Ectodermal cell (in vitro differentiated cells): ENCODE measurements around the gene TMEM114.

Experiments used
- H3K27ac ChIP-seq: 2 replicates; pipeline ENCODE4 v1.7.0; 2013; ENCODE audit warnings: mild to moderate bottlenecking, low read depth, low read length; ENCODE audit not compliant: insufficient read depth, poor library complexity, severe bottlenecking
- H3K27me3 ChIP-seq: 2 replicates; pipeline ENCODE4 v1.7.0; 2013; ENCODE audit warnings: mild to moderate bottlenecking, low read length; ENCODE audit not compliant: insufficient read depth, control insufficient read depth, poor library complexity, severe bottlenecking
- H3K36me3 ChIP-seq: one replicate; pipeline ENCODE4 v1.7.0; 2013; ENCODE audit warnings: low read length; ENCODE audit not compliant: control insufficient read depth, insufficient read depth
- H3K4me1 ChIP-seq: one replicate; pipeline ENCODE4 v1.7.0; 2013; ENCODE audit warnings: low read length; ENCODE audit not compliant: control insufficient read depth, insufficient read depth
- H3K4me3 ChIP-seq: 2 replicates; pipeline ENCODE4 v1.7.0; 2013; ENCODE audit warnings: low read depth, low read length, control low read depth; ENCODE audit not compliant: insufficient read depth
- H3K9me3 ChIP-seq: 2 replicates; pipeline ENCODE4 v1.7.0; 2013; ENCODE audit warnings: mild to moderate bottlenecking, low read length, moderate library complexity; ENCODE audit not compliant: control insufficient read depth
- WGBS, 2 experiments: methylation state at CpG; one replicate each; pipeline ENCODE4 v1.1.7; 2013; ENCODE audit warnings: missing lambda C conversion rate in 2 of 2; 5-methylcytosine and 5-hydroxymethylcytosine counted together

Gene TMEM114

DNA sequence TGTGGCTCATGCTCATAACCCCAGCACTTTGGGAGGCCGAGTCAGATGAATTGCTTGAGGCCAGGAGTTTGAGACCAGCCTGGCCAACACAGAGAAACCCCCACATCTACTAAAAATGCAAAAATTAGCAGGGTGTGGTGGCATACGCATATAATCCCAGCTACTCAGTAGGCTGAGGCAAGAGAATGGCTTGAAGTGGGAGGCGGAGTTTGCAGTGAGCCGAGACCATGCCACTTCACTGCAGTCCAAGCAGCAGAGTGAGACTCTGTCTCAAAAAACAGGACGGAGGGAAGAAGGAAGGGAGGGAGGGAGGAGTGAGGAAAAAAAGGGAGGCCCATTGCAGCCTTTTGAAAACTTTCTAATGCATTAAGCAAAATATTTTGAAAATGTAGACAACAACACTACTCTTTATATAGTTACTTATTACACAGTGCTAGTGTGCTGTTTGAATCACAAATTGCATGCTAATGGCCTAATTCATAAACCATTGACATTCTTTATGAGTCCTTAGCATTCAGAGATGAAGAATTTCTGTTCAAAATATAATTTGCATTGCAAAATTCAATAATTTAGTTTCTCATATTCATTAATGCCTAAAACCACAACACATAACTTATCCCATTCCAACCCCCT is 59.4 kb downstream of the TMEM114 start:
- Histone ChIP-seq H3K27me3 (no peaks in the 10 kb centered on the region), H3K9me3 (no peaks in the 10 kb centered on the region), H3K4me1 (no peaks in the 10 kb centered on the region), H3K27ac (no peak overlapping the region), H3K4me3 (no peak overlapping the region), H3K36me3 (no peaks in the 10 kb centered on the region)
- WGBS, 2 experiments = 76 to 79% methylated on average over 5 of the region's 5 CpGs

DNA sequence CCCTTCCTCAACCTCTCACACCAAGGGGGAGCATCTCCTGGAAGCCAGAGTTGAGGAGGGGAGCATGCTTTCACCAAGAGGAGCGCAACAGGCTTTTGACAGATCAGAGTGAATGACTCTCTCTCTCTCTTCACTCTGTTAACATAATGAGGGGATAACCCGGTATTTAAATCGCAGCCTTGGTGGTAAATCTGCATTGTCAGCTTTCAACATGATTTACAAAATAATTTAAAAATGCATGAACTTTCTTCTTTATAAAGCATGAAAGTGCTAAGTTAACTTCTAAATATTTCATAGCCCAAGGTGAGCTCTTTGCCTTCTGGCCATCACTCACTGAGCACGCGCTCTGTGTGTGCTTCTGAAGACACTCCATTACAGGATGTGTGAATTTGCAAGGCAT is 61.8 kb downstream of the TMEM114 start:
- H3K4me1 ChIP-seq = no peaks in the 10 kb centered on the region
- 87 to 94% methylated on average over 4 to 5 of the region's 5 CpGs for WGBS, 2 experiments
- H3K27ac ChIP-seq = no peak overlapping the region
- H3K36me3 ChIP-seq = no peaks in the 10 kb centered on the region
- H3K27me3 ChIP-seq = no peaks in the 10 kb centered on the region
- H3K4me3 ChIP-seq = no peak overlapping the region
- no peaks in the 10 kb centered on the region for H3K9me3 ChIP-seq

DNA sequence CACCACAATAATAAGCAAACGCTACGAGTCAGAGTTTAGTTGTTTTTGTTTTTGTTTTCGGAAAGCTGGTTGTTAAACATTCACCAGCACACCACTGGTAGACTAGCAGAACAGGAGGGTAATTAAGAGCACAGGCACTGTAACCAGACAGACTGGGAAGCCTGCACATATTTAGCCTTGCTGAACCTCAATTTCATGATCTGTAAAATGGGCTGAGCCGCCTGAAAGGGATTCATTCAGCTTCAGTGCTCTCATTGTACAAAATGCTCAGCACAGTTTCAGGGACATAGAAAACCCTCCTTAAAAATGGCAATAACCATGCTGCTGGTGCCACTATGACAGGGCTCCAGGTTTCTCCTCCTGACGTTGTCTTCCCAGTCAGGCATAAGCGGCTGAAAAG is 66.4 kb downstream of the TMEM114 start:
- 94 to 96% methylated on average over 5 to 6 of the region's 6 CpGs for WGBS, 2 experiments
- H3K4me3 ChIP-seq = no peak overlapping the region
- no peaks in the 10 kb centered on the region for H3K9me3 ChIP-seq
- no peak overlapping the region for H3K27ac ChIP-seq
- no peaks in the 10 kb centered on the region for H3K27me3 ChIP-seq
- H3K4me1 ChIP-seq = no peaks in the 10 kb centered on the region
- no peaks in the 10 kb centered on the region for H3K36me3 ChIP-seq

DNA sequence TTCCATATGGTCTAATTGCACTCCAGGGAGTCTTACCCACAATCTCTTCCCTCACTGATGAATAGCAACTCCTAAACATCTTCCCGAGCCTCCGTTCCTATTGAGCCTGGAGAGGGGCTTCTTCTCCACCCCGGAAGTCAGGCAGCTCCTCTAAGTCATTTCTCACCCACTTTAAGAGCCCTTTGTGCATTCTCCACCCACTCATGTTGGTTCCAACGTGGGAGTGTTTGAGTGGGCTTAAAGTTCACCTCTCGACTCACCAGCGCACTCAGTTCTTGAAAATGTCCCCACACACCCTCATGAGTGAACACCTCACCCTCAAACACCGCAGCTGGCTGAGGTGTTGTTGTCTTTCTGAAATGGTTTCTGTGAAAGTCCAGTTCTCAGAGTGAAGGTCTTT is 67.6 kb downstream of the TMEM114 start:
- no peaks in the 10 kb centered on the region for H3K27me3 ChIP-seq
- no peaks in the 10 kb centered on the region for H3K36me3 ChIP-seq
- no peak overlapping the region for H3K27ac ChIP-seq
- H3K4me3 ChIP-seq = no peak overlapping the region
- 72 to 89% methylated on average over 5 to 7 of the region's 7 CpGs for WGBS, 2 experiments
- H3K9me3 ChIP-seq = no peaks in the 10 kb centered on the region
- no peaks in the 10 kb centered on the region for H3K4me1 ChIP-seq

DNA sequence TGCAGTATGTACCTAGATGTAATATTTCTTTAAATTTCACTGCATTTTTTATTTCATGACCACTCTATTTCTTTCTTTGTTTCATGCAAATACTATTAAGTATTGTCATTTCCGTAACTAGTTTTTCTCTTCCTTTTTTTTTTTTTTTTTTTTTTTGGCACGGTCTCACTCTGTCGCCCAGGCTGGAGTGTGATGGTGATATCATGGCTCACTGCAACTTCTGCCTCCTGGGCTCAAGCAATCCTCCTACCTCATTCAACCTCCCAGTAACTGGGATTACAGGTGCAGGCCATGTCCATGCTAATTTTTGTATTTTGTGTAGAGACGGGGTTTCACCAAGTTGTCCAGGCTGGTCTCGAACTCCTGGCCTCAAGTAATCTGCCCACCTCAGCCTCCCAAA is 70.7 kb downstream of the TMEM114 start:
- WGBS, 2 experiments = 87 to 96% methylated on average over 2 to 4 of the region's 5 CpGs
- H3K27me3 ChIP-seq = no peaks in the 10 kb centered on the region
- no peaks in the 10 kb centered on the region for H3K36me3 ChIP-seq
- H3K27ac ChIP-seq = no peak overlapping the region
- H3K9me3 ChIP-seq = no peaks in the 10 kb centered on the region
- no peaks in the 10 kb centered on the region for H3K4me1 ChIP-seq
- H3K4me3 ChIP-seq = no peak overlapping the region
